Activated CD4-positive, alpha-beta T cell treated with anti-CD3 and anti-CD28 coated beads, Interleukin-2, amount 10 ng/mL, durations not matched to agents 7 days and 5 days (primary cell): ENCODE measurements around the gene CABYR. TPM values are rescaled to one million over a fixed set of nuclear protein-coding genes. Genes with fewer than 3 reads are reported as not detected.
"Not testable (repeated sequence)": the region's sequence is repeated elsewhere in the genome, so short reads cannot be mapped to it uniquely, and the experiment has no call there.

ENCODE experiments used
- CTCF ChIA-PET: fragments of 350-600 bp; sonication (Branson Sonifier 250); formaldehyde crosslinking; loops from one replicate; lab custom pipeline; 2021; ENCODE audit warnings: antibody characterized with exemption; lab: Charles Lee
- POLR2A ChIA-PET: fragments of 350-600 bp; sonication (Branson Sonifier 250); formaldehyde crosslinking; loops from one replicate; lab custom pipeline; 2021; ENCODE audit warnings: antibody characterized with exemption; lab: Charles Lee
- DNase-seq: peaks from one replicate; pipeline ENCODE4 v3.0.0-alpha.2; 2020
- H3K27ac Mint-ChIP-seq: one replicate; pipeline ENCODE4 v1.8.0; 2021; ENCODE audit warnings: mild to moderate bottlenecking, moderate library complexity, mixed read lengths
- H3K27me3 Mint-ChIP-seq: one replicate; pipeline ENCODE4 v1.8.0; 2021; ENCODE audit warnings: mixed read lengths
- H3K36me3 Mint-ChIP-seq: one replicate; pipeline ENCODE4 v1.8.0; 2021; ENCODE audit warnings: low read depth, mixed read lengths
- H3K4me1 Mint-ChIP-seq: one replicate; pipeline ENCODE4 v1.8.0; 2021; ENCODE audit warnings: mixed read lengths
- H3K4me3 Mint-ChIP-seq: one replicate; pipeline ENCODE4 v1.8.0; 2021; ENCODE audit warnings: mild to moderate bottlenecking, moderate library complexity, mixed read lengths
- H3K9me3 Mint-ChIP-seq: one replicate; pipeline ENCODE4 v1.8.0; 2021; ENCODE audit warnings: mixed read lengths
- total RNA-seq, 2 experiments: library from RNA; stranded (reverse); gene quantifications; one replicate each; pipeline ENCODE4 v1.2.3, GENCODE V29; 2021

The CABYR gene
- total RNA-seq, 2 experiments from 2014 or later = 1.3 TPM

DNA sequence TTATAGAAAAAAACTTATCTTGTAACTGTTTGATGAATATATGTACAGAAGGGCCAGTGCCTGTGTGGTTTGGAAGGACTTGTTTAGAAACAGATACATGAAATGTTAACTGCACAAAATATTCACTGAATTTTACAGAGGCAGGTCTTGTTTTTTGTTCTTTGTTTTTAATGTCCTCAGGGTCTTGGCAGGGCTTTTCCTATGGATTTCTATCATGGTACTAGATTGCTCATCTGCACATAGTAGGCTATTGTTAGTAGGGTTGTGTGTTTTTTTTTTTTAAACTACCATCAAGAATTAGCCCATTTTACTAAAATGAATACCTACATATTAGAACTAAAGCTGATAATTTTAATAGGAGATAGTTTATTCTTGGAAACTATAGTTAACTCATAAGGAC is 3.5 kb downstream of the CABYR start:
- Mint-ChIP-seq H3K4me3 (no peak overlapping the region), H3K9me3 (no peaks in the 10 kb centered on the region), H3K27ac (no peak overlapping the region), H3K4me1 (peaks cover 18% of the 10 kb centered on the region), H3K36me3 (peaks cover 5% of the 10 kb centered on the region), H3K27me3 (peaks cover 48% of the 10 kb centered on the region)
- no peak for DNase-seq
- POLR2A ChIA-PET = no interaction called here
- CTCF ChIA-PET = no interaction called here

GRCh38 chr18:24149591-24149990 is 10.7 kb downstream of the CABYR start:
- H3K9me3 Mint-ChIP-seq, POLR2A ChIA-PET: not testable (repeated sequence)
- CTCF ChIA-PET = interaction anchor here (1.1 kb wide), 1 partner anchor 25 kb away, joined by 3 read pairs; no protein-coding TSS in a partner anchor

DNA sequence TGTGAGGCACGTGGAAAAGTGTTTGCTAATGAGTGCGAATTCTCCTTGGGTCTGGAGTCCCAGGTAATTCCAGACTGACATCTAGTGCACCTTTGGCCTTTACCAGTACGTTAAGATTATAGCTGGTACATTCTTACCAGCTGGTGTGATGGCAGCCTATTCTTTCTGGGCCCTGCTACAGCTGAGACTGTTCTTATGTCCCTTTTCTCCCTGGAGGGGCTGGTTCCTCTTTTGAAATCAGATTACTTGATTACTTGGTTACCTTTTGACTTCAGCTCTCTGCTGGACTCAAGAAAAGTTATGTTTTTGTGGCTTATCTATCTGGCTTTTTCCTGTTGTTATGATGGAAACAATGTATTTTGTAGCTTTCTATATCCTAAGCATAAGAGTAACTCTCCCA is 14.5 kb downstream of the CABYR start:
- no peak for DNase-seq
- no peaks in the 10 kb centered on the region for H3K27me3 Mint-ChIP-seq
- POLR2A ChIA-PET = no interaction called here
- no peaks in the 10 kb centered on the region for H3K36me3 Mint-ChIP-seq
- H3K4me1 Mint-ChIP-seq = no peaks in the 10 kb centered on the region
- CTCF ChIA-PET = no interaction called here
- no peak overlapping the region for H3K4me3 Mint-ChIP-seq
- H3K9me3 Mint-ChIP-seq = no peaks in the 10 kb centered on the region
- no peak overlapping the region for H3K27ac Mint-ChIP-seq

More at GRCh38 chr18:24149591-24149990, 10.7 kb downstream of the CABYR start:
- not testable (repeated sequence) for H3K4me1 Mint-ChIP-seq, H3K4me3 Mint-ChIP-seq, H3K36me3 Mint-ChIP-seq, DNase-seq, H3K27ac Mint-ChIP-seq
- peaks cover 13% of the 10 kb centered on the region for H3K27me3 Mint-ChIP-seq

DNA sequence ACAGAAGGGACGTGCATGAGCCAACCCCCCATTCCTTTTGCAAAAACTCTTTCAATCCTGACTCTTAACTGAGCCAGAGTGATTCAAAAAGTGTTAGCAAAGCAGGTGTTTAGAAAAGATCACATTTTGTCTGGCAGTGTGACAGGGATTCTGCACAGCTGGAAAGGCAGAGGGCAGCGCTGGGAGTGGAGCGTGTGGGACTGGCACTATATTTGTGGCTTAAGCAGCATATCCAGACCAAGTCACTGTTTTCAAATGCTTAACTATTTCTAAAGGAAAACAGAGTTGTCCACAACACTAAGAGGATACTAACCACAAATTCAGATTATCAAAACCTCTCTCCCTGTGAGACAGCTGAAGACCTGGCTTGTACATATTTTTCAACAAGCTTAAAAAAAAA is 19.0 kb downstream of the CABYR start:
- Mint-ChIP-seq H3K4me3 (no peak overlapping the region), H3K4me1 (no peaks in the 10 kb centered on the region), H3K9me3 (no peaks in the 10 kb centered on the region), H3K36me3 (no peaks in the 10 kb centered on the region), H3K27me3 (no peaks in the 10 kb centered on the region), H3K27ac (no peak overlapping the region)
- ChIA-PET CTCF (no interaction called here), POLR2A (no interaction called here)
- DNase-seq = no peak

GRCh38 chr18:24160086-24160485 is 21.2 kb downstream of the CABYR start:
- H3K27ac Mint-ChIP-seq = no peak overlapping the region
- POLR2A ChIA-PET = no interaction called here
- H3K9me3 Mint-ChIP-seq = no peaks in the 10 kb centered on the region
- no peaks in the 10 kb centered on the region for H3K27me3 Mint-ChIP-seq
- H3K4me3 Mint-ChIP-seq = no peak overlapping the region
- DNase-seq = no peak
- no peaks in the 10 kb centered on the region for H3K4me1 Mint-ChIP-seq
- no peaks in the 10 kb centered on the region for H3K36me3 Mint-ChIP-seq
- CTCF ChIA-PET = no interaction called here

DNA sequence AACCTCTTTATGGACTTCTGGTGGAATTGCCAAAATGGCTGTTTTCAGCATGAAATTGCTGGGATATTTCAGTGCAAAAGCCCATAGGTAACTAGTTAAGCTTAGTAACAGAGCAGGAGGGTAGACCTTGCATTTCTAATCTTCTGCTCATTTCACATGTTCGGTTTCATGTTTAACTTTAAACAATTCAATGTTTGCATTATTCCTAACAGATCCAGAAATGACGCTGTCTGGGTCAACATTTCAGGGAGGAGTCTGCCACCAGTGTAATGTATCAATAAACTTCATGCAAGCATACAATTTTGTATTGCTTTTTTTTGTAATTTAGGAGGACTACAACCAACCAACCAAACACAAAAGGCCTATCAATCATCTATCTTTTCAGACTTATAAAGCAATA is 22.4 kb downstream of the CABYR start:
- no peaks in the 10 kb centered on the region for H3K4me1 Mint-ChIP-seq
- POLR2A ChIA-PET = no interaction called here
- no peak overlapping the region for H3K4me3 Mint-ChIP-seq
- no peak overlapping the region for H3K27ac Mint-ChIP-seq
- no peaks in the 10 kb centered on the region for H3K36me3 Mint-ChIP-seq
- DNase-seq = no peak
- H3K9me3 Mint-ChIP-seq = no peaks in the 10 kb centered on the region
- H3K27me3 Mint-ChIP-seq = no peaks in the 10 kb centered on the region
- CTCF ChIA-PET = no interaction called here

DNA sequence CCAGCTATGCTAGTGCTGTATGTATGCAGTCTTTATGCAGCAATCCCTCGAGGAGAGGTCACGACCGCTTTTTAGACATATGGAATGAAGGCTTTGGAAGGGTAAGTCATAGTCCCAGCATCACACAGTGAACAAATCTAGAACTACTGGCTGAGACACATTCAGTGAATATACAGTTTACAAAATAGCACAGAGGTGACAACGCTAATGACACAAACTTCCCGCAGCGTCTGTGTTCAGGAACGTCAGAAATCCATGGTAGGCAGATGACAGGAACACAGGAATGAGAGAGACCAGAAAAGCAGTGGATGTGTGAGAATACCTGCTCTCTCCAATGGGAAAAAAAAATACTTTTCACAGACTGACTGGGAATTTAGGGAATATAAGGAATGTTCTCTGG is 29.6 kb downstream of the CABYR start:
- CTCF ChIA-PET = interaction anchor here (1.1 kb wide), 1 partner anchor 8 kb away, joined by 3 read pairs; no protein-coding TSS in a partner anchor
- no peak overlapping the region for H3K4me3 Mint-ChIP-seq
- DNase-seq = no peak
- no peak overlapping the region for H3K27ac Mint-ChIP-seq
- H3K4me1 Mint-ChIP-seq = no peaks in the 10 kb centered on the region
- H3K27me3 Mint-ChIP-seq = no peaks in the 10 kb centered on the region
- POLR2A ChIA-PET = no interaction called here
- H3K36me3 Mint-ChIP-seq = no peaks in the 10 kb centered on the region
- H3K9me3 Mint-ChIP-seq = no peaks in the 10 kb centered on the region

DNA sequence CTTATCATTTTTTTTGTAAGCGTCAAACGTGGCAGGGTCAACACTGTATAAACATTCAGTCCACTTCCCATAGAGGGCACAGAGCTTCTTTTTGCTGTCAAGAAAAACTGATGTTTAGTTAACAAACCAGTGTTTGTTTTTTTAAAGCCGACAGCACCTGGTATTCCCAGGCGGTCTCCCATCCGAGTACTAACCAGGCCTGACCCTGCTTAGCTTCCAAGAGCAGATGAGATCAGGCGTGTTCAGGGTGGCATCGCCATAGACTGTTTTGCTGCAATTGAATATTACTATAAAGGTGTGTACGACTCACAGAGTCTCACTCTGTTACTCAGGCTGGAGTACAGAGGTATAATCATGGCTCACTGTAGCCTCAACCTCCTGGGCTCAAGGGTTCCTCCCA is 31.5 kb downstream of the CABYR start:
- DNase-seq = no peak

DNA sequence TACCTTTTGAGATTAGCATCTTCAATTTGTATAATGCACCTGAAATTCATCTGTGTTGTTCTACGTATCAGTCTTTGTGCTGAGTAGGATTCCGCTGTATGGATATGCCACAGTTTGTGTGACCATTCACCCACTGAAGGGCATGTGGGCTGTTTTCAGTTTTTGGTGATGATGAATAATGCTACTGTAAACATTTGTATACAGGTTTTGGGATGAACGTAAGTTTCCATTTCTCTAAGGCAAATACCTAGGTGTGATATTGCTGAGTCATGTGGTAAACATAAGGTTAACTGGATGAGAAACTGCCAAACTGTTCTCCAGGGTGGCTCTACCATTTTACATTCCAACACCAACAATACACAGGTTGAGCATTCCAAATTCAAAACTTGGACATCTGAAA is 35.1 kb downstream of the CABYR start:
- Mint-ChIP-seq H3K27ac (no peak overlapping the region), H3K9me3 (no peaks in the 10 kb centered on the region), H3K36me3 (no peaks in the 10 kb centered on the region), H3K27me3 (no peaks in the 10 kb centered on the region), H3K4me3 (no peak overlapping the region), H3K4me1 (peaks cover 5% of the 10 kb centered on the region)
- DNase-seq = no peak
- ChIA-PET CTCF (interaction anchor here (0.8 kb wide), 1 partner anchor 25 kb away, joined by 3 read pairs; no protein-coding TSS in a partner anchor), POLR2A (interaction anchor here (0.7 kb wide), 1 partner anchor 163 kb away, joined by 7 read pairs; no protein-coding TSS in a partner anchor)

More for the DNA sequence above, 31.5 kb downstream of the CABYR start:
- ChIA-PET POLR2A (no interaction called here), CTCF (no interaction called here)
- Mint-ChIP-seq H3K27me3 (no peaks in the 10 kb centered on the region), H3K36me3 (no peaks in the 10 kb centered on the region), H3K4me3 (no peak overlapping the region), H3K27ac (no peak overlapping the region), H3K4me1 (peaks cover 5% of the 10 kb centered on the region), H3K9me3 (no peaks in the 10 kb centered on the region)

- Mint-ChIP-seq H3K4me3 (no peak overlapping the region), H3K27me3 (no peaks in the 10 kb centered on the region), H3K36me3 (no peaks in the 10 kb centered on the region), H3K27ac (no peak overlapping the region), H3K9me3 (no peaks in the 10 kb centered on the region), H3K4me1 (peaks cover 5% of the 10 kb centered on the region)
- CTCF ChIA-PET = interaction anchor here (0.6 to 1.9 kb wide), 4 partner anchors 8 to 216 kb away, joined by 3 to 6 read pairs (median 3); no protein-coding TSS in a partner anchor
- POLR2A ChIA-PET = no interaction called here
- DNase-seq = peak; percentile 24
Measured at GRCh38 chr18:24176727-24177416, 38.0 kb downstream of the CABYR start.

DNA sequence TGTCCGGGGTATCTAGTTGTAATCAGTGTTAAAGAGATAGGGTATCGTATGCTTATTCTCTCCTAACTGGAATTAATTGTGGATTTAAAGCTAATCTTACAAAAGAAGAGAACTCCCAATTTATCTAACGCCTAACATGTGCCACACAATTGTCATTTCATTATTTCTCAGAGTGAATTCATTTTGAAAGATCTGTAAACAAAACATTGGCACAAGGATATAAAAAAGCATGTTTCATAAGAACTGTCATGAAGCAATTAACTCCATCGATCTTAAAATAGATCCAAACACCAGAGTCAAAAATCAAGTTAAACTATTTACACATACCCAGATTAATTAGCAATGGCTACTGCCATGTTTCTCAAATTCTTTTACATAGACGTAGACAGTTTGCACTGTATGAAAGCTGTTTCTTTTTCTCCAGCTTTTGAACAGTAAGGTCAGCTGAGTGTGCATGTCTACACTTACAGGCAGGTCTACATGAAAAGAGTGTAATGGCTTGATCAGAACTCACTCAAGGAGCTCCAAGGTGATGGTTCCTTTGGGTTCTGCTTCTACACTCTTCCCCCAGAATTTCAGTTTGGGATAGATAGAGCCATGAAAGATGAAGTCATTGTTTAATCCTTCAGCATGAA is 38.8 kb downstream of the CABYR start:
- Mint-ChIP-seq H3K27me3 (no peaks in the 10 kb centered on the region), H3K4me1 (peaks cover 5% of the 10 kb centered on the region), H3K27ac (no peak overlapping the region), H3K4me3 (no peak overlapping the region), H3K9me3 (no peaks in the 10 kb centered on the region), H3K36me3 (no peaks in the 10 kb centered on the region)
- ChIA-PET POLR2A (no interaction called here), CTCF (no interaction called here)
- no peak for DNase-seq

- POLR2A ChIA-PET = no interaction called here
- Mint-ChIP-seq H3K27ac (no peak overlapping the region), H3K4me3 (no peak overlapping the region), H3K9me3 (no peaks in the 10 kb centered on the region), H3K4me1 (no peaks in the 10 kb centered on the region), H3K36me3 (no peaks in the 10 kb centered on the region), H3K27me3 (no peaks in the 10 kb centered on the region)
- no peak for DNase-seq
- CTCF ChIA-PET = interaction anchor here (0.5 kb wide), 1 partner anchor 347 kb away, joined by 3 read pairs; no protein-coding TSS in a partner anchor
Measured at GRCh38 chr18:24180048-24180447, 41.2 kb downstream of the CABYR start.

GRCh38 chr18:24181806-24182205 is 42.9 kb downstream of the CABYR start:
- H3K36me3 Mint-ChIP-seq = no peaks in the 10 kb centered on the region
- H3K27ac Mint-ChIP-seq = no peak overlapping the region
- H3K9me3 Mint-ChIP-seq = no peaks in the 10 kb centered on the region
- no peak overlapping the region for H3K4me3 Mint-ChIP-seq
- no peak for DNase-seq
- ChIA-PET POLR2A (no interaction called here), CTCF (interaction anchor here (0.8 kb wide), 1 partner anchor 42 kb away, joined by 3 read pairs; no protein-coding TSS in a partner anchor)
- H3K27me3 Mint-ChIP-seq = no peaks in the 10 kb centered on the region
- no peaks in the 10 kb centered on the region for H3K4me1 Mint-ChIP-seq
